Ascending aorta (tissue), 2 donors: ENCODE results near the gene EDN2. TPM values are rescaled to one million over a fixed set of nuclear protein-coding genes. Genes with fewer than 3 reads are reported as not detected.

Experiments used
- DNase-seq, 2 donors: peaks; one replicate each; pipeline ENCODE4 v3.0.0-alpha.2; 2019; ENCODE audit warnings: low spot score in 2 of 2
- H3K27ac ChIP-seq, 2 donors: fragments of 200-600 bp; sonication (generic); one replicate each; pipeline ENCODE4 v1.5.1; 2016 to 2017; ENCODE audit warnings: mild to moderate bottlenecking in 1 of 2
- H3K27me3 ChIP-seq: fragments of 200-600 bp; sonication (generic); one replicate; pipeline ENCODE4 v1.5.1; 2017
- H3K36me3 ChIP-seq, 2 donors: fragments of 200-600 bp; sonication (generic); one replicate each; pipeline ENCODE4 v1.5.1; 2016
- H3K4me1 ChIP-seq, 2 donors: fragments of 200-600 bp; sonication (generic); one replicate each; pipeline ENCODE4 v1.5.1; 2016 to 2017; ENCODE audit warnings: mild to moderate bottlenecking in 1 of 2
- H3K4me3 ChIP-seq, 2 donors: fragments of 200-600 bp; sonication (generic); one replicate each; pipeline ENCODE4 v1.5.1; 2016 to 2017; ENCODE audit warnings: mild to moderate bottlenecking in 1 of 2
- H3K9me3 ChIP-seq, 2 donors: fragments of 200-600 bp; sonication (generic); one replicate each; pipeline ENCODE4 v1.5.1; 2016
- CTCF ChIP-seq, 3 experiments: fragments of 200-600 bp in 2 of 3; fragments of 450-650 bp in 1 of 3; sonication (generic) in 2 of 3; IDR thresholded peaks; one replicate each; pipeline ENCODE4 v1.5.1; 2016 to 2019; ENCODE audit warnings: antibody characterized with exemption in 3 of 3, mild to moderate bottlenecking in 1 of 3, moderate library complexity in 1 of 3
- intact Hi-C: fragments of 100-400 bp; cut with DNase I; formaldehyde crosslinking; loops from one replicate; pipeline ENCODE4 v1.15.1; 2023
- total RNA-seq: library from RNA; depleted of rRNA; stranded (reverse); fragments of >200 nt; gene quantifications from one replicate; pipeline ENCODE4 v1.1.0, GENCODE V29; 2016

The EDN2 gene
- total RNA-seq, 1 donor from 2014 or later: not detected

DNA sequence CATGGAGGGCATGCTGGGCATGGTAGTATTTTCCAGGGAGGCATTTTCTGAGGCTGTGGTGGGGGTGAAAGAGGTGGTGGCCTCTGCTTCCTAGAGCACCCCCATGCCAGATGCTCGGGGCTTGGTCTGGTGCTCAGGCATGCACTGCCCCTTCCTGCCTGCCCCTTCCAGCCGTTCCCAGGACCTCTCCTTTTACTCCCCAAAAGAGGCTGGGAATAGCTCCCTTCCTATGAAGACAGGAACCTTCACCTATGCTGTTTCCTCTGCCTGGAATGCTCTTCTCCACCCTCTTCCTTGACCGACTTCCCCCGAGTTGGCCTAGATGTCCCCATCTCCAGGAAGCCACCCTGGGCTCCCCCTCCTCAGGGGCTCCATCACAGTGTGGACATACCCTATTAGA is 9.1 kb downstream of the EDN2 start:
- intact Hi-C loops: no loop called here
- peaks cover 19 to 45% of the 10 kb centered on the region in 2 donors for H3K4me1 ChIP-seq
- peak overlapping the region; percentile 86 to 90 for H3K27ac ChIP-seq
- no peak for TF ChIP-seq CTCF (IDR thresholded peaks at IDR 0.05)
- H3K4me3 ChIP-seq: no peak overlapping the region
- H3K36me3 ChIP-seq: no peaks in the 10 kb centered on the region
- no peak for DNase-seq
- no peaks in the 10 kb centered on the region for H3K9me3 ChIP-seq
- no peaks in the 10 kb centered on the region for H3K27me3 ChIP-seq

DNA sequence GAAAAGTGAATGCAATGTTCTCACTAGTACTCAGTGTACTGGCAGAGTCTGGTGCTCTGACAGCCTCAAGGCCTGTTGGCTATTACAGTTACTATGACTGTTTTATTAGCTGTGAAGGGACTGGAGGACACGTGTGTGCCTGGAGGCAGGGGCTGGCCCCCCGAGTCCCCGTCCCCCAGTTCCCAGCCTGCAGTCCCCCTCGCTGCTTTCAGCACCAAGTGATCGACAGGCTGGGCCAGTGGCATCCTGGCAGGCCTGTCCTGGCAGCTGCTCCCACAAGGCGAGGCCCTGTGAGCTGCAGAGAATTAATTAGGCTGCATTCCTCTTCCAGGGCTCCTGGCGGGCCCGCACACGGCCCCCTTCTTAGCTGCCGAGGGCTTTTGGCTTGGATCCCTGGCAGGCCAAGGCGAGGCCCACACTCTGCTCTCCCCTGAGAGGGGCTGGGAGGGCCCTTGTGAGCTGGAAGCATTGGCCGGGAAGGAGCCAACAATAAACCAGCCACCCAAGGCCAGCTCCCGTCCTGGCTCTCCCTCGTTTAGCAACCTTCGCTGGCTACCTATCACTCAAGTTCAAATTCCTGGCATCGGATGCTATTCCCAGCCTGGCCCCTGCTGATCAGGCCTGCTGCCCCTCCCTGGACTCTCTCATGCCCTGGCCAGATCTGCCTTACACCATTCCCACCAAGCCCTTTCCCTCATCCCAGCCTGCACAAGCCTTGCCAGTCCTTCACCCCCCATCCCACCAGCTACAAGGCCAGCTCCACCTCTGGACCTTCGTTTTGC is 9.8 kb downstream of the EDN2 start:
- intact Hi-C loops: no loop called here
- H3K27ac ChIP-seq: peak overlapping the region; percentile 86 to 90
- TF ChIP-seq CTCF (IDR thresholded peaks at IDR 0.05): no peak
- no peaks in the 10 kb centered on the region for H3K27me3 ChIP-seq
- peaks cover 19 to 39% of the 10 kb centered on the region in 2 donors for H3K4me1 ChIP-seq
- no peaks in the 10 kb centered on the region for H3K9me3 ChIP-seq
- H3K4me3 ChIP-seq: no peak overlapping the region
- no peaks in the 10 kb centered on the region for H3K36me3 ChIP-seq
- DNase-seq: peak in 1 of 2 donors; percentile 76

DNA sequence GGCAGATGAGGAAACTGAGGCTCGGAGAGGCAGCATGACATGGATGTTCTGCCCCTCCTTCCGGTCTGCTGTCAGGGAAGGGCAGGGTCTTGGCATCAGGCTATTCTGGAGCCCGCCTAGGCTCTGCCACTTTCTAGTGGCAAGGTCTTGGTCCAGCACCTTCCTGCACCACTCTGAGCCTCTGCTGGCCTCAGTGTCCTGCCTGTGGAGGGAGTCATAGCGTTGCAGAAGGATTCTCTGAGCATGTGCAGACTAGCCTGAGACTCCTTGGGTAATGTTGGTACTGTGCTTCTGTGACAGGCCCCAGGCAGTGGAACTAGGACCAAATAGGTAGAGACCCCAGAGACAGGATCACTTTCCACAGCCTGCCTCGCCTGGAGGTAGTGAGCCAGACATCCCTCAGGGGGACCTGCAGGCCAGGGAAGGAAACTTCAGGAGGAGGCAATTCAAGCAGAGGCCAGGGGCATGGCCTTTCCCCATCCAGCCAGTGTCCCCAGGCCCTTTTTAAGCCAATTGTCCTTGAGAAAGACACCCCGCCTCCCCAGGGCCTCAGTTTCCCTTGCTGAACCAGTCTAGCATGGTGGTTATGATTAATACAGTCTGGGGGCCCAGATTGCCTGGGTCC is 10.6 kb downstream of the EDN2 start:
- H3K9me3 ChIP-seq: no peaks in the 10 kb centered on the region
- no peaks in the 10 kb centered on the region for H3K27me3 ChIP-seq
- no peak for TF ChIP-seq CTCF (IDR thresholded peaks at IDR 0.05)
- intact Hi-C loops: no loop called here
- no peak overlapping the region for H3K4me3 ChIP-seq
- peak overlapping the region; percentile 86 to 90 for H3K27ac ChIP-seq
- no peaks in the 10 kb centered on the region for H3K36me3 ChIP-seq
- no peak for DNase-seq
- peaks cover 12 to 30% of the 10 kb centered on the region in 2 donors for H3K4me1 ChIP-seq

- no peaks in the 10 kb centered on the region for H3K27me3 ChIP-seq
- H3K4me3 ChIP-seq: no peak overlapping the region
- H3K36me3 ChIP-seq: no peaks in the 10 kb centered on the region
- no peak overlapping the region for H3K27ac ChIP-seq
- no peak for DNase-seq
- peaks cover 11 to 26% of the 10 kb centered on the region in 2 donors for H3K4me1 ChIP-seq
- no peaks in the 10 kb centered on the region for H3K9me3 ChIP-seq
- TF ChIP-seq CTCF (IDR thresholded peaks at IDR 0.05): no peak
- intact Hi-C loops: no loop called here
Measured at GRCh38 chr1:41471658-41472057, 12.8 kb downstream of the EDN2 start.

DNA sequence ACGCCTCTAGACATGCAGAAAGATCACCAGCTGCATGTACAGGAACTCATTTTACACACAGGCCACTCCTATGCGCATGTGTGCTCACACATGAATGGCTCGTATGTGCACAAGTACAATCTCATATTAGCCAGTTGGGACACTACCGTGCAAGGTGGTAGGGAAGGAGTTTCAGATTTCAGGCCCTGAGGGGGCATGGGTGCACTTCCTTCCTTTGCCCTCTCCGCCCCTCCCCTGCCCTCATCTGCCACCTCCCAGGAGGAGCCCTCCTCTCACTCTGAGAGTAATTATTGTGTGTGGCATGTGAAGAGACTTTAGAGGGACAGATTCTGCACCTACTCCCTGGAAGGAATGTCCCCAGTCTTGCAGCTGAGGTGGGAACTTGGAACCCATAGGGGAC is 14.8 kb downstream of the EDN2 start:
- intact Hi-C loops: no loop called here

More for the DNA sequence above, 14.8 kb downstream of the EDN2 start:
- H3K9me3 ChIP-seq: no peaks in the 10 kb centered on the region
- H3K36me3 ChIP-seq: no peaks in the 10 kb centered on the region
- H3K27ac ChIP-seq: no peak overlapping the region
- no peak overlapping the region for H3K4me3 ChIP-seq
- TF ChIP-seq CTCF (IDR thresholded peaks at IDR 0.05): no peak
- no peaks in the 10 kb centered on the region for H3K27me3 ChIP-seq
- peaks cover 2 to 10% of the 10 kb centered on the region in 2 donors for H3K4me1 ChIP-seq
- DNase-seq: no peak
